ENCODE measurements around the gene COQ6.
"Not testable (repeated sequence)": the region's sequence is repeated elsewhere in the genome, so short reads cannot be mapped to it uniquely, and the experiment has no call there.

Gene COQ6

DNA sequence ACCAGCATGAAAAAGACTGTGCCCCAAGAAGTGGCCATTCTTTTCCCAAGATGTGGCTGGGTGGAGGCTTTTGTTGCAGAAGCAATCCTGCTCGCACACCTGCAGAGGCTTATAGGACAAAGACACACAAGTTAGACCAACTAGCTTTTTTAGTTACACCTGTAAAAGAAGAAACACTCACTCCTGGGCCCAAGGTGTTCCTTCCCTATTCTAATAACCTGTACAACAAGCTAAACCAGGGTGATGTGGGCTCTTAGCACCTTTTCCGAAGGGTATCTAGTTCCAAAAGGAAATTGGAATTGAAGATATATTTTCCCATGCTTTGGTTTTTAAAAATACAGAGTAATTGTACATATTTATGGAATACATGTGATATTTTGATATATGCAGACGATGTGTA, 38.0 kb downstream of the COQ6 start:
- no peak for DNase-seq (ENCODE audit: low spot score)

DNA sequence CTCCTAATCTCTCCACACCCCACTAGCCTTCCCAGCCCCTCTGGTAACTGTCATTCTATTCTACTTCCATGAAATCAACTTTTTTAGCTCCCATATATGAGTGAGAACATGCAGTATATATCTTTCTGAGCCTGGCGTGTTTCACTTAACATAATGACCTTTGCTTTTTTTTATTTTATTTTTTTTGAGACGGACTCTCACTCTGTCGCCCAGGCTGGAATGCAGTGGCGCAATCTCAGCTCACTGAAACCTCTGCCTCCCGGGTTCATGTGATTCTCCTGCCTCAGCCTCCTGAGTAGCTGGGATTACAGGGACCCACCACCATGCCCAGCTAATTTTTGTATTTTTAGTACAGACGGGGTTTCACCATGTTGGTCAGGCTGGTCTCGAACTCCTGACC, 38.6 kb downstream of the COQ6 start:
- not testable (repeated sequence) for DNase-seq (ENCODE audit: low spot score)

DNA sequence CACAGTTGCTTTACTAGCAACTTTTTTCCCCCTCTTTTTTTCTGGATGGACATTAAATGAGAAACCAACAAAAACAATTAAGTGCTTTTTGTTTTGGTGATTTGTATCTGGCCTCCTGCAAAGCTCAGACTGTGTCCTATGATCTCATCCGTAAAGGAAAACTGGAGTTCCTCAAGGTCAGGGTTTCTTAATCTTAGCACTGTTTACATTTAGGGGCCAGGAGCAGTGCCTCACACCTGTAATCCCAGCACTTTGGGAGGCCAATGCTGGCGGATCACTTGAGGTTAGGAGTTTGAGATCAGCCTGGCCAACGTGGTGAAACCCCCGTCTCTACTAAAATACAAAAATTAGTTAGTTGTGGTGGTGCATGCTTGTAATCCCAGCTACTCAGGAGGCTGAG, 41.0 kb downstream of the COQ6 start:
- no peak for DNase-seq (ENCODE audit: low spot score)

DNA sequence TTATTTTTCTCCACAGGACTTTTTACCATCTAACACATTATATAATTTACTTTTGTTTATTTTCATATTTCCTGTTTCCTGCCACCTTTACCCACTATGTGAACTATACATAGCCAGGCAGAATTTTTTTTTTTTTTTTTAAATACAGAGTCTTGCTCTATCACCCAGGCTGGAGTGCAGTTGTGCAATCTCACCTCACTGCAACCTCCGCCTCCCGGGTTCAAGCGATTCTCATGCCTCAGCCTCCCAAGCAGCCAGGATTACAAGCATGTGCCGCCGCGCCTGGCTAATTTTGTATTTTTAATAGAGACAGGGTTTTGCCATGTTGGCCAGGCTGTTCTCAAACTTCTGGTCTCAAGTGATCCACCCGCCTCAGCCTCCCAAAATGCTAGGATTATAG, 44.8 kb downstream of the COQ6 start:
- DNase-seq (ENCODE audit: low spot score), result not testable (repeated sequence)

DNA sequence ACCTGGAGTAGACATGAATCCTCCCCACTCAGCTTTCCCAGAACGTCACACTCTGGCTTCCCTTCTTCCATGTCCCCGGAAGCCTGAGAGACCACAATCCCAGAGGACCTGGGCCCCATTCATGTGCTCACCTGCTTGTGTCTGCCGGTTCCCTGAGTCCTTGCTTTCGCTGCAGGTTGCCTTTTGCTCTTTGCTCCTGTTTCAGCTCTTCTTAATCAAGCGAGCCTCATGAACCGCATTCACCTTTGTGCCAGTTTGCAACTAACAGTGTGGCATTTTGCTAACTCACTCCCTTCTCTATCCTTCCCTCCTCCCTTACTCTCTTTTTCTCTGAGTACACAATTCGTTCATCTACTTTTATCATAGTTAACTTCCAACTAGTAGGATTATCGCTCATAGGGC, 45.9 kb downstream of the COQ6 start:
- no peak for DNase-seq (ENCODE audit: low spot score)

DNA sequence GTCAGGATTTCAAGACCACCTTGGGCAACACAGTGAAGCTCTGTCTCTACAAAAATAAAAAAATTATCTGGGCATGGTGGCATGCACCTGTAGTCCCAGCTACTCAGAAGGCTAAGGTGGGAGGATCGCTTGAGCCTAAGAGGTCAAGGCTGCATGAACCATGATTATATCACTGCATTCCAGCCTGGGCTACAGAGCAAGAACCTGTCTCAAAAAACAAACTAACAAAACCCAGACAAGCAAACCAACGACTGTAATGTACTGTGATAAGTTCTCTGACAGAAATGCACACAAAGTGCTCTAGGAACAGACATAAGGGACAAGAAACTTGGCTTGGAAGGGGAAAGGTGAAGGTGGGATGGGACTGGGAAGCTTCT, 46.6 kb downstream of the COQ6 start:
- DNase-seq (ENCODE audit: low spot score), result no peak

DNA sequence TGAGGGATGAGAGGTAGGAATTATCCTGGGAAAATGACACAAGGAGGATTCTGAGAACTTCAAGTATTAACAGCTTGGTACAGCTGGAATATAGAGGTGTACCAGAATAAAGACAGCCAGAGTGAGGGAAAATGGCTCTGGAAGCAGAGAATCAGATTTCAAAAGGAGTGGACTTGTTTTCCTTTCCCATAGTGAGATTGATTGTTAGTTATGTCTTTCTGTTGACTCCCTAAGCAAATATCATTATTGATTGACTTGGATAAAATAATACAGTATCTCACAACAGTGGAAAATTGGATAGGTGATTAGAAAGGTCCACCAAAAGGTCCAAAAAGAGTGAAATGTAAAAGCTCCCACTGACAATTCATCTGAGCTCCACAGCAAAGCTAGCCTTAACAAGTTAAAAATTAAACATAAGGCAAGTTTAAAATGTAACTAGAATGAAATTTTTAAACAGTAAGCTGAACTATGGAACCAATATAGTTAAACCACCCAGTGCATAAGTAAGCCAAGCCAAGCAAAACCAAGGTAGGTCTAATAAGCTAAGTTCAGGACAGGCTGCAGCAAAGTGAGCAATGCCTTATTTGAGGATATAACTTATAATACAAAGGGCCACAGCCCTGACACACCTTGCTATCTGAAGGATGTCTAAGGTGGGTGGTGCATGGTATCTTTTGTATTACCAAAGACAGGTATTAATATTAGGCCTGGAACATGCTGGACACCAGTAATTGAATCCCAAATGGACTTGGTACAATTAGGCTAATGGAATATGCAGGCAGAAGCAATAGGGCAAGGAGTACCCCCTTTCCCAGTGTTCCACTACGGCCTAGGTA, 47.2 kb downstream of the COQ6 start:
- no peak for DNase-seq (ENCODE audit: low spot score)

DNA sequence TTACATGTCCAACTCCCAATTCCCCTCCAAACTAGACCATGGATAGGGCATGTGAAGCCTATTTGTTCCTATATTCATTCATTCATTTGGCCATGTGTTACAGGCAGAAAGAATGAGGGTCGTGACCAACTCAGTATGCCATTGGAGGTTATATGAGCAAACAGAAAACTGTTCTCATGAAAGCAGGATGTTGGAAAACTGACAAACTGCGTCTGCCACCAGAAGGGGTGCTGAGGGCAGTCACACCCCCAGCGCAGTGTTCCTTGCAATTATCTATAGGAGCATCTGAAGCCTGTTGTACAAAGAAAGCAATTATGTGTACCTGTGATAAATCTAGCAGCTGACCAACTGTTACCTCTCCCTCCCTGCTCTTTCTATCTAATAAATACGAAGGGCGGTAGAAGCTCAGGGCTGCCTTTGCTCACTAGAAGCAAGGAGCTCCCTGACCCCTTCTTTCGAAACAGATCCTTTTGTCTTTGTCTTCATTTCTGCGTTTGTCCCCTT, 47.9 kb downstream of the COQ6 start:
- no peak for DNase-seq (ENCODE audit: low spot score)

DNA sequence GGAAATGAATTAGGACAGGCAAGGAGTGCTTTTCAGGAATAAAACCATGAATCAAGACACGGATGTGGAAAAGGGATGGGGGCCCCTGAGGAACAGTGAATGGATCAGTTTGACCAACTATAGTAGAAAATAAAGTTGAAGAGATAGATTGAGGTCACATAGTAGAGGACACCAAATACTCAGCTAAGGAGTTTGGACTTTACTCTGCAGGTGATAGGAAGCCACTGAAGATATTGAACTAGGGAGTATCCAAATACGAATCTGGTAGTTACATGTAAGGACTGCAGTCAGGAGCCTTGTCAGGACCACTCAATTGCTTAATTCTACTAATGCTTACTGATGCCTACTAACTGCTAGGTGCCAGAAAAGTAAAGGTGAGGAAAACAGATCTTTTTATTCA, 48.6 kb downstream of the COQ6 start:
- DNase-seq (ENCODE audit: low spot score), result no peak

GRCh38 chr14:74005664-74006063, 55.6 kb downstream of the COQ6 start:
- DNase-seq (ENCODE audit: low spot score), result not testable (repeated sequence)

- DNase-seq (ENCODE audit: low spot score), result no peak
Observed at GRCh38 chr14:74008843-74009499, 58.9 kb downstream of the COQ6 start.
